NT2/D1 (cell line): ENCODE results near the gene NDUFS4.

Source experiments
- SUZ12 ChIP-seq: IDR thresholded peaks from 2 replicates; pipeline ENCODE4 v1.6.1; 2011; ENCODE audit not compliant: insufficient read length, insufficient read depth; ENCODE audit errors: extremely low read depth
- ZNF274 ChIP-seq: IDR thresholded peaks from 2 replicates; pipeline ENCODE4 v1.6.1; 2011; ENCODE audit warnings: mild to moderate bottlenecking, low read depth, low read length

DNA sequence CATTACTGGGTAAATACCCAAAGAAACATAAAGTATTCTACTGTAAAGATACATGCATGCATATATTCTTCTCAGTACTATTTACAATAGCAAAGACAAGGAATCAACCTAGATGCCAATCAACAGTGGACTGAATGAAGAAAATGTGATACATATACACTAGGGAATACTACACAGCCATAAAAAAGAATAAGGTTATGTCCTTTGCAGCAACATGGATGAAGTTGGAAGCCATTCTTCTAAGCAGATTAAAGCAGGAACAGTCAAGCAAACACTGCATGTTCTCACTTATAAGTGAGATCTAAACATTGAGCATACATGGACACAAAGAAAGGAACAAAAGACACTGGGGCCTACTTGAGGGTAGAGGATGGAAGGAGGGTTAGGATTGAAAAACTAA, 39.6 kb upstream of the NDUFS4 start:
- TF ChIP-seq SUZ12 (no peak), ZNF274 (no peak)
